Peyer's patch (tissue), 4 donors: ENCODE measurements around the gene MEGF6. TPM values are rescaled to one million over a fixed set of nuclear protein-coding genes. Genes with fewer than 3 reads are reported as not detected.

Experiments used
- DNase-seq, 3 donors: peaks; one replicate each; pipeline ENCODE4 v3.0.0-alpha.2; 2017 to 2019
- H3K27ac ChIP-seq, 4 donors: fragments of 200-600 bp; sonication (generic); one replicate each; pipeline ENCODE4 v1.5.1; 2016 to 2019
- H3K27me3 ChIP-seq, 2 donors: fragments of 200-600 bp; sonication (generic); one replicate each; pipeline ENCODE4 v1.5.1; 2019
- H3K36me3 ChIP-seq, 3 donors: fragments of 200-600 bp; sonication (generic); one replicate each; pipeline ENCODE4 v1.5.1; 2016 to 2019
- H3K4me1 ChIP-seq, 4 donors: fragments of 200-600 bp; sonication (generic); one replicate each; pipeline ENCODE4 v1.5.1; 2016 to 2019
- H3K4me3 ChIP-seq, 4 donors: fragments of 200-600 bp; sonication (generic); 1 replicate in 3 of 4; 2 replicates in 1 of 4; pipeline ENCODE4 v1.5.1; 2016 to 2019; ENCODE audit warnings: mild to moderate bottlenecking in 1 of 4
- H3K9me3 ChIP-seq, 4 donors: fragments of 200-600 bp; sonication (generic); one replicate each; pipeline ENCODE4 v1.5.1; 2016 to 2019; ENCODE audit warnings: mild to moderate bottlenecking in 1 of 4
- POLR2A ChIP-seq, 2 donors: fragments of 450-650 bp; IDR thresholded peaks; one replicate each; pipeline ENCODE4 v1.5.1; 2017; ENCODE audit warnings: antibody characterized with exemption in 2 of 2, mild to moderate bottlenecking in 2 of 2, moderate library complexity in 2 of 2
- total RNA-seq, 4 donors: library from RNA; depleted of rRNA; stranded (reverse); fragments of >200 nt; gene quantifications; one replicate each; pipeline ENCODE4 v1.1.0, GENCODE V29; 2016
- TF ChIP-seq, protein P1 (sequence below), 6 experiments: fragments of 450-650 bp in 4 of 6; fragments of 200-600 bp in 2 of 6; sonication (generic) in 1 of 6; IDR thresholded peaks; one replicate each; pipeline ENCODE4 v1.5.1; 2017 to 2019; ENCODE audit warnings: antibody characterized with exemption in 6 of 6, mild to moderate bottlenecking in 3 of 6, moderate library complexity in 1 of 6

The MEGF6 gene
- total RNA-seq, 4 donors from 2014 or later, result 2.5 to 61.1 (median 11.1) TPM

- Histone ChIP-seq H3K4me3 (no peak overlapping the region), H3K27me3 (no peaks in the 10 kb centered on the region), H3K27ac (no peak overlapping the region), H3K4me1 (no peaks in the 10 kb centered on the region), H3K36me3 (no peaks in the 10 kb centered on the region), H3K9me3 (no peaks in the 10 kb centered on the region)
- TF ChIP-seq POLR2A (IDR thresholded peaks at IDR 0.05), result no peak
- TF ChIP-seq, protein P1, sequence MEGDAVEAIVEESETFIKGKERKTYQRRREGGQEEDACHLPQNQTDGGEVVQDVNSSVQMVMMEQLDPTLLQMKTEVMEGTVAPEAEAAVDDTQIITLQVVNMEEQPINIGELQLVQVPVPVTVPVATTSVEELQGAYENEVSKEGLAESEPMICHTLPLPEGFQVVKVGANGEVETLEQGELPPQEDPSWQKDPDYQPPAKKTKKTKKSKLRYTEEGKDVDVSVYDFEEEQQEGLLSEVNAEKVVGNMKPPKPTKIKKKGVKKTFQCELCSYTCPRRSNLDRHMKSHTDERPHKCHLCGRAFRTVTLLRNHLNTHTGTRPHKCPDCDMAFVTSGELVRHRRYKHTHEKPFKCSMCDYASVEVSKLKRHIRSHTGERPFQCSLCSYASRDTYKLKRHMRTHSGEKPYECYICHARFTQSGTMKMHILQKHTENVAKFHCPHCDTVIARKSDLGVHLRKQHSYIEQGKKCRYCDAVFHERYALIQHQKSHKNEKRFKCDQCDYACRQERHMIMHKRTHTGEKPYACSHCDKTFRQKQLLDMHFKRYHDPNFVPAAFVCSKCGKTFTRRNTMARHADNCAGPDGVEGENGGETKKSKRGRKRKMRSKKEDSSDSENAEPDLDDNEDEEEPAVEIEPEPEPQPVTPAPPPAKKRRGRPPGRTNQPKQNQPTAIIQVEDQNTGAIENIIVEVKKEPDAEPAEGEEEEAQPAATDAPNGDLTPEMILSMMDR (IDR thresholded peaks at IDR 0.05), result no peak
- DNase-seq, result no peak
These were observed 45.1 kb downstream of the MEGF6 start for GRCh38 chr1:3566003-3566885.

DNA sequence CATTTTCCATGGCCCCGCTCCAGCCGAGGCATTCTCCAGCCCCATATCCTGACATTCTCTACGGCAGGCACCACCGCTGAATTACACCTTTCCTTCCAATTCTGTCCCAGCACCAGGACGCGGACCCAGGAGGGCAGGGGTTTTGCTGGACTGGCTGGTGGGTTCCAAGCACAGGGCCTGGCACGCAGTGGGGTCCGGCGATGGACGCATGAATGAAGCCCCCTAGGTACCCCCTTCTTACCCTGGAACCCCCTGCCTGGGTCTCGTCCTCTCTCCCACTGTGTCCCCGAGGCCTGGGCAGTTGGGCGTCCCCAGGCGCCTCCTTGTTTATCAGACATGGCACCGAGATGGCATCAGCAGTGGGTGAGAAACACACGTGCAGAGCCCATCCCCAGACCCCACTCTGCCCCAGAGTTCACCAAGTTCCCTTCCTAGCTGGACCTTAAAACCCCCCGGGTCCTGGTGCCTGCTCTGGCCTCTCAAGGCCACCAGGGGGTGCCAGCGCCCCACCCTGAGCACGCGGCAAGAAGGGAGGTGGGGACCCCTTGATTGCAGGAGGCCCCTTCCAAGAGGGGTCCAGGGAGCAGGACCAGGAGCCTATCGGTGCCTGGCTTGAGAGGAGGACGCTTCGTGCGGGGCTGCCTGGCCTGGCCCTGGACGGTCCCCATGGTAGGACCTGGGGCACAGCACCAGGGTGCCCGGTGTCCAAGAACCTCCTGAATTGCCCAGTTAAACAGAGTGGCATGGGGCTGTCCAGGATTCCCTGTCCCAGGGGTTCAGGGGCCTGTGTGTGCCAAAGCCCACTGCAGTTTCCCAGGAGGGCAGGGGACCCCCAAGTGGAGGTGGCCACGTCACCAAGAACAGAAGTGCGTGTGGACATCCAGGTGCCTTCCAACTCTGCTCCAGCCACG is 46.1 kb downstream of the MEGF6 start:
- no peak for DNase-seq
- TF ChIP-seq POLR2A (IDR thresholded peaks at IDR 0.05), result no peak
- TF ChIP-seq, protein P1 (IDR thresholded peaks at IDR 0.05), result peak; percentile 34 to 81 (median 70)
- Histone ChIP-seq H3K4me3 (no peak overlapping the region), H3K27me3 (no peaks in the 10 kb centered on the region), H3K36me3 (no peaks in the 10 kb centered on the region), H3K9me3 (no peaks in the 10 kb centered on the region), H3K27ac (no peak overlapping the region), H3K4me1 (no peaks in the 10 kb centered on the region)

- Histone ChIP-seq H3K4me1 (no peaks in the 10 kb centered on the region), H3K36me3 (no peaks in the 10 kb centered on the region), H3K4me3 (no peak overlapping the region), H3K27me3 (no peaks in the 10 kb centered on the region), H3K27ac (no peak overlapping the region), H3K9me3 (peaks cover 0 to 3% (median 0%) of the 10 kb centered on the region in 4 donors)
- DNase-seq, result no peak
- TF ChIP-seq, protein P1 (IDR thresholded peaks at IDR 0.05), result no peak
- no peak for TF ChIP-seq POLR2A (IDR thresholded peaks at IDR 0.05)
These were observed 47.7 kb downstream of the MEGF6 start for GRCh38 chr1:3563610-3564009.

- no peaks in the 10 kb centered on the region for H3K36me3 ChIP-seq
- no peaks in the 10 kb centered on the region for H3K4me1 ChIP-seq
- TF ChIP-seq, protein P1 (IDR thresholded peaks at IDR 0.05), result no peak
- TF ChIP-seq POLR2A (IDR thresholded peaks at IDR 0.05), result no peak
- no peaks in the 10 kb centered on the region for H3K27me3 ChIP-seq
- DNase-seq, result no peak
- H3K27ac ChIP-seq, result no peak overlapping the region
- H3K4me3 ChIP-seq, result no peak overlapping the region
- H3K9me3 ChIP-seq, result peaks cover 0 to 3% (median 0%) of the 10 kb centered on the region in 4 donors
These were observed 48.2 kb downstream of the MEGF6 start for GRCh38 chr1:3563125-3563524.

DNA sequence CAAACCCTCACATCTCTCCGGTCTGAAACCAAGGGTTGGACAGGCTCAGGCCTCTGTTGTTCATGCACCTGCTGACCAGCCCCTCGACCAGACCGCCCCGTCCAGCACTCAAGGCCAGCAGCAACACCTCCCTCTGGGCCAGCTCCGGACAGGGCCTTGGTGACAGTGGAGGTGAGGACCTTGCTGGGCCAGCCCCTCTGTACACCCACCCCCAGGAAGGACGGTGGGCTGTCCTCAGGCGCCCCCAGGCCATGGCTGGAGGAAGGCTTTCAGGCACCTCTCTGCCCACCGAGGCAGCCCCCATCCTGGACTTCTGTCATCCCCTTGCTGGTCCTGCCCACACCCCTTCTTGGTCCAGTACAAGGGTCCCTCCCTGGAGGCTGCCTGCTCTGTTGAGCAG is 48.6 kb downstream of the MEGF6 start:
- Histone ChIP-seq H3K9me3 (peaks cover 0 to 3% (median 0%) of the 10 kb centered on the region in 4 donors), H3K27me3 (no peaks in the 10 kb centered on the region), H3K4me1 (no peaks in the 10 kb centered on the region), H3K4me3 (no peak overlapping the region), H3K27ac (no peak overlapping the region), H3K36me3 (no peaks in the 10 kb centered on the region)
- TF ChIP-seq, protein P1 (IDR thresholded peaks at IDR 0.05), result no peak
- TF ChIP-seq POLR2A (IDR thresholded peaks at IDR 0.05), result no peak
- DNase-seq, result no peak
